ENCODE results near the gene P2RX6. TPM values are rescaled to one million over a fixed set of nuclear protein-coding genes. Genes with fewer than 3 reads are reported as not detected.

Gene P2RX6
- total and polyA plus RNA-seq, 9 of the 15 experiments (the other 6 are each of a cell fraction or from before 2014, with no cell fraction given), result 0.01 to 3.9 (median 1.5) TPM; not detected in 1

- TF ChIP-seq, protein P1, sequence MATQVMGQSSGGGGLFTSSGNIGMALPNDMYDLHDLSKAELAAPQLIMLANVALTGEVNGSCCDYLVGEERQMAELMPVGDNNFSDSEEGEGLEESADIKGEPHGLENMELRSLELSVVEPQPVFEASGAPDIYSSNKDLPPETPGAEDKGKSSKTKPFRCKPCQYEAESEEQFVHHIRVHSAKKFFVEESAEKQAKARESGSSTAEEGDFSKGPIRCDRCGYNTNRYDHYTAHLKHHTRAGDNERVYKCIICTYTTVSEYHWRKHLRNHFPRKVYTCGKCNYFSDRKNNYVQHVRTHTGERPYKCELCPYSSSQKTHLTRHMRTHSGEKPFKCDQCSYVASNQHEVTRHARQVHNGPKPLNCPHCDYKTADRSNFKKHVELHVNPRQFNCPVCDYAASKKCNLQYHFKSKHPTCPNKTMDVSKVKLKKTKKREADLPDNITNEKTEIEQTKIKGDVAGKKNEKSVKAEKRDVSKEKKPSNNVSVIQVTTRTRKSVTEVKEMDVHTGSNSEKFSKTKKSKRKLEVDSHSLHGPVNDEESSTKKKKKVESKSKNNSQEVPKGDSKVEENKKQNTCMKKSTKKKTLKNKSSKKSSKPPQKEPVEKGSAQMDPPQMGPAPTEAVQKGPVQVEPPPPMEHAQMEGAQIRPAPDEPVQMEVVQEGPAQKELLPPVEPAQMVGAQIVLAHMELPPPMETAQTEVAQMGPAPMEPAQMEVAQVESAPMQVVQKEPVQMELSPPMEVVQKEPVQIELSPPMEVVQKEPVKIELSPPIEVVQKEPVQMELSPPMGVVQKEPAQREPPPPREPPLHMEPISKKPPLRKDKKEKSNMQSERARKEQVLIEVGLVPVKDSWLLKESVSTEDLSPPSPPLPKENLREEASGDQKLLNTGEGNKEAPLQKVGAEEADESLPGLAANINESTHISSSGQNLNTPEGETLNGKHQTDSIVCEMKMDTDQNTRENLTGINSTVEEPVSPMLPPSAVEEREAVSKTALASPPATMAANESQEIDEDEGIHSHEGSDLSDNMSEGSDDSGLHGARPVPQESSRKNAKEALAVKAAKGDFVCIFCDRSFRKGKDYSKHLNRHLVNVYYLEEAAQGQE (IDR thresholded peaks at IDR 0.05; ENCODE audit: borderline replicate concordance), result no peak
- TF ChIP-seq, protein P1 (CRISPR knock-in tag; IDR thresholded peaks at IDR 0.05; ENCODE audit: low read depth), result 0 out of 2 replicates have a peak, but pooled peaks have one; percentile 44
- 0 out of 2 replicates have a peak, but pooled peaks have one; percentile 47 for TF ChIP-seq IFI16 (CRISPR knock-in tag; IDR thresholded peaks at IDR 0.05)
- TF ChIP-seq ZBTB11 (CRISPR knock-in tag; IDR thresholded peaks at IDR 0.05), result peak in 1 of 3 experiments; percentile 55; a peak in 2 of 6 replicates
- no peak for TF ChIP-seq ZNF41 (CRISPR knock-in tag; conservative IDR thresholded peaks at IDR 0.05)
- TF ChIP-seq SAFB2 (IDR thresholded peaks at IDR 0.05; ENCODE audit: borderline replicate concordance, low read depth, low read length, severe bottlenecking), result no peak
- TF ChIP-seq, protein P2, sequence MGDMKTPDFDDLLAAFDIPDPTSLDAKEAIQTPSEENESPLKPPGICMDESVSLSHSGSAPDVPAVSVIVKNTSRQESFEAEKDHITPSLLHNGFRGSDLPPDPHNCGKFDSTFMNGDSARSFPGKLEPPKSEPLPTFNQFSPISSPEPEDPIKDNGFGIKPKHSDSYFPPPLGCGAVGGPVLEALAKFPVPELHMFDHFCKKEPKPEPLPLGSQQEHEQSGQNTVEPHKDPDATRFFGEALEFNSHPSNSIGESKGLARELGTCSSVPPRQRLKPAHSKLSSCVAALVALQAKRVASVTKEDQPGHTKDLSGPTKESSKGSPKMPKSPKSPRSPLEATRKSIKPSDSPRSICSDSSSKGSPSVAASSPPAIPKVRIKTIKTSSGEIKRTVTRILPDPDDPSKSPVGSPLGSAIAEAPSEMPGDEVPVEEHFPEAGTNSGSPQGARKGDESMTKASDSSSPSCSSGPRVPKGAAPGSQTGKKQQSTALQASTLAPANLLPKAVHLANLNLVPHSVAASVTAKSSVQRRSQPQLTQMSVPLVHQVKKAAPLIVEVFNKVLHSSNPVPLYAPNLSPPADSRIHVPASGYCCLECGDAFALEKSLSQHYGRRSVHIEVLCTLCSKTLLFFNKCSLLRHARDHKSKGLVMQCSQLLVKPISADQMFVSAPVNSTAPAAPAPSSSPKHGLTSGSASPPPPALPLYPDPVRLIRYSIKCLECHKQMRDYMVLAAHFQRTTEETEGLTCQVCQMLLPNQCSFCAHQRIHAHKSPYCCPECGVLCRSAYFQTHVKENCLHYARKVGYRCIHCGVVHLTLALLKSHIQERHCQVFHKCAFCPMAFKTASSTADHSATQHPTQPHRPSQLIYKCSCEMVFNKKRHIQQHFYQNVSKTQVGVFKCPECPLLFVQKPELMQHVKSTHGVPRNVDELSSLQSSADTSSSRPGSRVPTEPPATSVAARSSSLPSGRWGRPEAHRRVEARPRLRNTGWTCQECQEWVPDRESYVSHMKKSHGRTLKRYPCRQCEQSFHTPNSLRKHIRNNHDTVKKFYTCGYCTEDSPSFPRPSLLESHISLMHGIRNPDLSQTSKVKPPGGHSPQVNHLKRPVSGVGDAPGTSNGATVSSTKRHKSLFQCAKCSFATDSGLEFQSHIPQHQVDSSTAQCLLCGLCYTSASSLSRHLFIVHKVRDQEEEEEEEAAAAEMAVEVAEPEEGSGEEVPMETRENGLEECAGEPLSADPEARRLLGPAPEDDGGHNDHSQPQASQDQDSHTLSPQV (IDR thresholded peaks at IDR 0.05), result no peak
- TF ChIP-seq HNRNPUL1 (IDR thresholded peaks at IDR 0.05; ENCODE audit: low read length), result 0 out of 2 replicates have a peak, but pooled peaks have one; percentile 34
- TF ChIP-seq ZNF232 (CRISPR knock-in tag; IDR thresholded peaks at IDR 0.05), result no peak
Measured at GRCh38 chr22:21075516-21076138, 60.7 kb downstream of the P2RX6 start (continued).

Data from K562 (cell line).